Measurements from ENCODE around the gene UPK3BL2. TPM values are rescaled to one million over a fixed set of nuclear protein-coding genes. Genes with fewer than 3 reads are reported as not detected.
"Not testable (repeated sequence)": the region's sequence is repeated elsewhere in the genome, so short reads cannot be mapped to it uniquely, and the experiment has no call there.

Gene UPK3BL2
- total RNA-seq, 1 donor from 2014 or later: 26.9 TPM

- H3K9me3 ChIP-seq; H3K27me3 ChIP-seq (ENCODE audit: low read depth); H3K4me1 ChIP-seq; intact Hi-C loops (cut with DNase I); H3K36me3 ChIP-seq: not testable (repeated sequence)
- TF ChIP-seq, protein P1, sequence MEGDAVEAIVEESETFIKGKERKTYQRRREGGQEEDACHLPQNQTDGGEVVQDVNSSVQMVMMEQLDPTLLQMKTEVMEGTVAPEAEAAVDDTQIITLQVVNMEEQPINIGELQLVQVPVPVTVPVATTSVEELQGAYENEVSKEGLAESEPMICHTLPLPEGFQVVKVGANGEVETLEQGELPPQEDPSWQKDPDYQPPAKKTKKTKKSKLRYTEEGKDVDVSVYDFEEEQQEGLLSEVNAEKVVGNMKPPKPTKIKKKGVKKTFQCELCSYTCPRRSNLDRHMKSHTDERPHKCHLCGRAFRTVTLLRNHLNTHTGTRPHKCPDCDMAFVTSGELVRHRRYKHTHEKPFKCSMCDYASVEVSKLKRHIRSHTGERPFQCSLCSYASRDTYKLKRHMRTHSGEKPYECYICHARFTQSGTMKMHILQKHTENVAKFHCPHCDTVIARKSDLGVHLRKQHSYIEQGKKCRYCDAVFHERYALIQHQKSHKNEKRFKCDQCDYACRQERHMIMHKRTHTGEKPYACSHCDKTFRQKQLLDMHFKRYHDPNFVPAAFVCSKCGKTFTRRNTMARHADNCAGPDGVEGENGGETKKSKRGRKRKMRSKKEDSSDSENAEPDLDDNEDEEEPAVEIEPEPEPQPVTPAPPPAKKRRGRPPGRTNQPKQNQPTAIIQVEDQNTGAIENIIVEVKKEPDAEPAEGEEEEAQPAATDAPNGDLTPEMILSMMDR (IDR thresholded peaks at IDR 0.05): peak; percentile 67
- H3K4me3 ChIP-seq: peak within 1 kb of the TSS; percentile 67
- peak within 1 kb of the TSS; percentile 82 for H3K27ac ChIP-seq
- peak; percentile 97 to 98 for ATAC-seq
- DNase-seq: peak; percentile 98
Measured at GRCh38 chr7:102572261-102573239, 29.1 kb upstream of the UPK3BL2 start, which contains the start of gene POLR2J3. Gene POLR2J3, minus strand, starts transcription at chr7:102572583. Its CDS starts 62 bp downstream, at chr7:102572521.

GRCh38 chr7:102568620-102569019, 25.1 kb upstream of the UPK3BL2 start:
- H3K27me3 ChIP-seq (ENCODE audit: low read depth); intact Hi-C loops (cut with DNase I); H3K4me1 ChIP-seq; ATAC-seq; H3K9me3 ChIP-seq; H3K27ac ChIP-seq; H3K4me3 ChIP-seq: not testable (repeated sequence)
- H3K36me3 ChIP-seq: peaks cover 17% of the 10 kb centered on the region
- DNase-seq: peak; percentile 45

DNA sequence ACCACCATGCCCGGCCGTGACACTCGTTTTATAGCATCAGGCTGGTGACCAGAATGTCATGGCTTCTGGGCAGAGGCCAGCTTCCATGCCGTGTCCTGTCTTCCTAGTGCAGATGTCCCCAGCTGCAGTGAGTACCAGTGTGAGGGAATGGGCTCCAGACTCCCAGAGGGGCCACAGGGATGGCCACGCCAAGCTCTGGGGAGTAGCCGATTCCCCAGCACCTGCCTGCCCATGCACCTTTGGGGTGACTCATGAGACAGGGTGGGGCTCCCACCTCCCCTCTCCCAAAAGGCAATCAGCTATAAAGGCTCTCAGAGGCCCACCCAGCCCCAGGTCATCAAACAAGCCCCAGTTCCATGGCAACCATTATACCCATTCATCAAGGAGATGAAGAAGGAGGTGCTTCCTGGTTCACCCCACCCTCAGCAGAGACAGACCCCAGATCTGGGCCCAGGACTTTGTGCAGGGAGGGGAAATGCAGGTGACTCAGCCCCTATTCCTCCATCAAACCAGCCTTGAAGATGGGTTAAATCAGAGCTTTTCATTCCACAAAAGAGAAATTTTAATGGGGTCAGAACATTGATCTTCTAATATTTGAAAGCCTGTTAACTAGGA, 7.4 kb upstream of the UPK3BL2 start, which contains the start of gene SPDYE2:
Gene SPDYE2, plus strand, starts transcription at position 419 of the 615 bp plus-strand sequence. CDS start 2,030 bp downstream, outside the sequence.
- ATAC-seq: peak in 1 of 2 donors; percentile 69
- H3K36me3 ChIP-seq; intact Hi-C loops (cut with DNase I); DNase-seq; H3K4me3 ChIP-seq; H3K27me3 ChIP-seq (ENCODE audit: low read depth); H3K27ac ChIP-seq; H3K9me3 ChIP-seq; H3K4me1 ChIP-seq: not testable (repeated sequence)

DNA sequence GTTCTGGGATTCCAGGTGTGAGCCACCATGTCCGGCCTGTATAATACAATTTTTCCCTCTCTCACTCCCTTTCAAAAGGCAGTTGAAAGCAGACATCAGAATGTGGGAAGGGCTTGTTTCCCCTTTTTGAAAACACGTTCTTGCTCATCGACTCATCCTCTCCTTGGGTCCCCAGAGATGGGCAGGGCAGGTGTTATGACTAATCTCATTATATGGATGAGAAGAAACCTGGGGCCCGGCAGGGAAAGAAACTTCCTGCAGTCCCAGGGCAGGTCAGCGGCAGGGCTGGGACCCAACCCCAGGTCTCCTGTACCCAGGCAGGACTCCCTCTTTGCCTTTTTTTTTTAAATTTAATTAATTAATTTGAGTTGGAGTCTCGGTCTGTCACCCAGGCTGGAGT, 2.9 kb upstream of the UPK3BL2 start:
- H3K27me3 ChIP-seq (ENCODE audit: low read depth); H3K27ac ChIP-seq; H3K4me1 ChIP-seq; intact Hi-C loops (cut with DNase I); H3K36me3 ChIP-seq; H3K9me3 ChIP-seq; ATAC-seq; DNase-seq; H3K4me3 ChIP-seq: not testable (repeated sequence)

DNA sequence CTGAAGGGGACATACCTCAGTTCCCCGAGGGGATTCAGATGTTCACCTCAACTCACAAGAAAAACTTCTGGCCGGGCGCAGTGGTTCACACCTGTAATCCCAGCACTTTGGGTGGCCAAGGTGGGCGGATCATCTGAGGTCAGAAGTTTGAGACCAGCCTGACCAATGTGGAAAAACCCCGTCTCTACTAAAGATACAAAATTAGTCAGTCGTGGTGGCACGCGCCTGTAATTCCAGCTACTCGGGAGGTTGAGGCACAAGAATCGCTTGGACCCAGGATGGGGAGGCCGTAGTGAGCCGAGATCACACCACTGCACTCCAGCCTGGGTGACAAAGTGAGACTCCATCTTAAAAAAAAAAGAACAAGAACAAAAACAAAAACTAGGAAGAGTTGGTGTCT, 1.8 kb upstream of the UPK3BL2 start:
- H3K36me3 ChIP-seq, DNase-seq: not testable (repeated sequence)

GRCh38 chr7:102544372-102544771, 876 bp upstream of the UPK3BL2 start:
- H3K4me1 ChIP-seq; H3K9me3 ChIP-seq; H3K27ac ChIP-seq; H3K36me3 ChIP-seq; ATAC-seq; DNase-seq; intact Hi-C loops (cut with DNase I); H3K27me3 ChIP-seq (ENCODE audit: low read depth); H3K4me3 ChIP-seq: not testable (repeated sequence)

More for the DNA sequence above, 1.8 kb upstream of the UPK3BL2 start:
- intact Hi-C loops (cut with DNase I); H3K4me3 ChIP-seq; H3K4me1 ChIP-seq; H3K27ac ChIP-seq; ATAC-seq; H3K27me3 ChIP-seq (ENCODE audit: low read depth); H3K9me3 ChIP-seq: not testable (repeated sequence)

DNA sequence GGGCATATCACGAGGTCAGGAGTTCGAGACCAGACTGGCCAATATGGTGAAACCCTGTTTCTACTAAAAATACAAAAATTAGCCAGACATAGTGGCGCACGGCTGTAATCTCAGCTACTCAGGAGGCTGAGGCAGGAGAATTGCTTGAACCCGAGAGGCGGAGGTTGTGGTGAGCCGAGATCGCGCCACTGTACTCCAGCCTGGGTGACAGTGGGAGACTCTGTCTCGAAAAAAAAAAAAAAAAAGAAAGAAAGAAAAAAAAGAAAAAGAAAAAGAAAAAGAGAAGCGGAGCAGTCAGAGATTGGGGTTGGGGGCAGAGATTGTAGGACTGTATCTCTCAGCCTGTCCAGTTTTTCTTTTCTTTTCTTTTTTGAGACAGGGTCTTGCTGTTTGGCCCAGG, 725 bp downstream of the UPK3BL2 start:
- H3K27me3 ChIP-seq (ENCODE audit: low read depth); H3K4me3 ChIP-seq; ATAC-seq; H3K27ac ChIP-seq; intact Hi-C loops (cut with DNase I); H3K36me3 ChIP-seq; H3K4me1 ChIP-seq; H3K9me3 ChIP-seq: not testable (repeated sequence)
- DNase-seq: peak; percentile 43

- H3K27me3 ChIP-seq (ENCODE audit: low read depth); intact Hi-C loops (cut with DNase I); H3K4me3 ChIP-seq; H3K27ac ChIP-seq; H3K9me3 ChIP-seq; ATAC-seq; H3K36me3 ChIP-seq; H3K4me1 ChIP-seq: not testable (repeated sequence)
- peak; percentile 32 for DNase-seq
Measured at GRCh38 chr7:102542083-102542482, 1.4 kb downstream of the UPK3BL2 start.

DNA sequence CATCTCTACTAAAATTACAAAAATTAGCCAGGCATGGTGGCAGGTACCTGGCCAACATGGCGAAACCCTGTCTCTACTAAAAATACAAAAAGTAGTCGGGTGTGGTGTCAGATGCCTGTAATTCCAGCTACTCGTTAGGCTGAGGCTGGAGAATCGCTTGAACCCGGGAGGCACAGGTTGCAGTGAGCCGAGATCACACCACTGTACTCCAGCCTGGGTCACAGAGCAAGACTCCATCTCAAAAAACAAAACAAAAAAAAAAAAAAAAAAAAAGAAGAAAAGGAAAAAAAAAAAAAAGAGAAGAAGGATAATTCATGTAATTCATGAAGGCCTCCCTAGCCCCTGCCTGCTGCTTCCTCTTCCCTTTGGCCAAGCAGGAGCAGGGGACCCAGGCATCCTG, 2.9 kb downstream of the UPK3BL2 start:
- DNase-seq: peak; percentile 24
- H3K36me3 ChIP-seq; intact Hi-C loops (cut with DNase I): not testable (repeated sequence)

DNA sequence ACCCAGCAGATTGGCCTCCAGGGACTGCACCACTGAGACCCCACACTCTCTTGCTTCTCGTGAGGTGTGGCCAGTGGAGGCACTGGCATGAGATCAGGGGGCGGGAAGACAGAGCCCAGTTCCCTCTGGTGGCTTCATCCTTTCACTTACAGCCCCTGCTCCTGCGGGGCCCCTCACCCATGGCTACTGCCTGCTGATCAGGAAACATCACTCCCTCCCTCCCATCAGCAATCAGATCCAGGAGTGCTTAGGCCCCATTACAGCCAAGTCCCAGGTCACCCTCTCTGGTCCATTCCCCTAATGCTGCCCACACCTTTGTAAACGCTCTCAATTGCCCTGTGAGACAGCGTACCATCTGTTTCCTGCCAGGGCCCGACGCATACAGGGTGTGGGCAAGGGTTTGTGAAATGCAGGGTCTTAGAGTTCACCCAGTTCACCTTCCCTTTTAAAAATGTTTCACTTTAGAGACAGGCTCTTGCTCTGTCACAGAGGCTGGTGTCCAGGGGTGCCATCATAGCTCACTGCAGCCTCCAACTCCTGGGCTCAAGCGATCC, 8.4 kb downstream of the UPK3BL2 start:
- H3K27me3 ChIP-seq (ENCODE audit: low read depth); intact Hi-C loops (cut with DNase I); ATAC-seq; H3K36me3 ChIP-seq; H3K4me1 ChIP-seq; H3K9me3 ChIP-seq; H3K27ac ChIP-seq; H3K4me3 ChIP-seq: not testable (repeated sequence)
- peak; percentile 4 for DNase-seq

More for the DNA sequence above, 2.9 kb downstream of the UPK3BL2 start:
- H3K9me3 ChIP-seq; H3K4me3 ChIP-seq; ATAC-seq; H3K27ac ChIP-seq; H3K4me1 ChIP-seq; H3K27me3 ChIP-seq (ENCODE audit: low read depth): not testable (repeated sequence)

- H3K9me3 ChIP-seq; ATAC-seq; H3K4me1 ChIP-seq; intact Hi-C loops (cut with DNase I); H3K27ac ChIP-seq; H3K4me3 ChIP-seq; DNase-seq; H3K36me3 ChIP-seq; H3K27me3 ChIP-seq (ENCODE audit: low read depth): not testable (repeated sequence)
Measured at GRCh38 chr7:102532127-102532526, 11.4 kb downstream of the UPK3BL2 start.

GRCh38 chr7:102531583-102531982, 11.9 kb downstream of the UPK3BL2 start:
- H3K9me3 ChIP-seq; H3K27ac ChIP-seq; intact Hi-C loops (cut with DNase I); H3K4me1 ChIP-seq; H3K4me3 ChIP-seq; H3K27me3 ChIP-seq (ENCODE audit: low read depth); H3K36me3 ChIP-seq: not testable (repeated sequence)
- DNase-seq (peak; percentile 66), ATAC-seq (peak; percentile 29 to 30)

Measured in lower lobe of right lung (tissue), 2 donors.